GM21825 (cell line): ENCODE results near the gene CMTM6.
"Not testable (repeated sequence)": the region's sequence is repeated elsewhere in the genome, so short reads cannot be mapped to it uniquely, and the experiment has no call there.

Source experiments
- ATAC-seq: cut with Tn5 transposase; IDR thresholded peaks from one replicate; pipeline ENCODE4 v1.9.1; 2021; ENCODE audit warnings: mild to moderate bottlenecking, moderate library complexity; ENCODE audit not compliant: unreplicated experiment

Gene CMTM6

DNA sequence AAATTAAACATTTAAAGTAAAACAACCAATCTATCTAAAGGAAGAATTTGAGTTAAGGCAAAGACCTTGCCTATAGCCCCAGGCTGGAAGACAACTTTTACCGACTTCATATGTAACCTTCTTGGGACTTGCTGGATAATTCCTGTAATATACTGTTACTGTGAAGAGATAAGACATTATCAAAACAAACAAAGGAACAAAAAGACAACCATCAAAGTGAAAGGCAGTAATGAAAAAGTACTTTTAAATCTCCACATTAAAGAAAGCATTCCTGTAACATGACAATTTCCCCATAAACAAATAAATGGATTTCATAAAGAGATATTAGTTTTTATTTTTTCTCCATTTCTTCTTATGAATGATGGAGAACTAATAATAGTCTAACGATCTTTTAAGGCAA lies 2.4 kb downstream of the CMTM6 start:
- ATAC-seq: no peak

- no peak for ATAC-seq
Observed at GRCh38 chr3:32499585-32499984, 3.1 kb downstream of the CMTM6 start.

DNA sequence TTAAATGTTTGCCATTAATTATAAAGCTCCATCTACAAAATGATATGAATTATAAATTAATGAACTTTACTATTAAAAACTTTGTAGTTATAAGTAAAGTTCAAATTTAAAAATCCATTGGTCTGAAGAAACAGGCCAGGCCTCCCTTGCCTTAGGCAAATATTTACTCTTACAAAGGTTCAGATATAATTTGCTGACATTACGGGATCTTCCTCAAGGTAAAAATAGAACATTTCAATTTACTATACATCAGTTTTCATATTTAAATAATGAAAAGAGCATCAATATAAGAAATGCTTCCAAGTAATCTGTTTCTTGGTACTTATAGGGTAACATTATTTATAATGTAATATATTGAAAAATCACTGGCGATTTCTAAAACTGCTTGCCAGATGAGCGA lies 3.7 kb downstream of the CMTM6 start:
- no peak for ATAC-seq

- no peak for ATAC-seq
Observed at GRCh38 chr3:32498252-32498651, 4.4 kb downstream of the CMTM6 start.

DNA sequence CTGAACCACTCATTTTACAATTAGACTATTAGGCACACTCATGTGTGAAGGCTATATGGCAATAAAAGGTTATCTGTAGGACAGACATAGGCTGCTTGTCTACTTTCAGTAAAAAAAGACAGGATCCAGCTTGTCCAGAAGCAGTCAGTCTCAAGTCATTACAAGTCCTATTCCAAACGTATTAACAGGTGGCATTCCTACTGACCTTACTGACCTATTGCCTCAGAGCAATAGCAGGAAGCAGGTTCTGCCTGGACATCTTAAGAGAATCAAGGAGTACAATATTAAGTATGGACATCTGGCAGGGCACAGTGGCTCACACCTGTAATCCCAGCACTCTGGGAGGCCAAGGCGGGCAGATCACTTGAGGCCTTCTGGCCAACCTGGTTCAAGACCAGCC lies 7.0 kb downstream of the CMTM6 start:
- ATAC-seq: no peak

DNA sequence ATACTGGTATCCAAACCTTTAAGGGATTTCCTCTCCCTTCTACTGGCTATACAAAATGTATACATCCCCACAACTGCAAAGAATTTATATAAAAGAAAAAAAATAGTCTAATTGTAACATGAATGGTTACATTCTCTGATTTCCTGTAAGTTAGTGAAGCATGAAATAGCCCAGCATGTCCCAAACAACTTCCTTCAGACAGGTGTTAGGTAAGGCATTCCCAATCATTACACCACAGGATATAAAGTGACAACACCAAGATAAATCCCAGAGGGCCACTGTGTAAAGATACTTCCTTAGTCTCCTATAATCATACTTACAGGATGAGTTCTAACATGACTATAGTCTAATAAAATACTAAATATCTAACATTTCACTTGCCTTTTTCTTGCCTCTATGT lies 7.6 kb downstream of the CMTM6 start:
- no peak for ATAC-seq

GRCh38 chr3:32493437-32494414 lies 8.9 kb downstream of the CMTM6 start:
- ATAC-seq: peak; percentile 73

DNA sequence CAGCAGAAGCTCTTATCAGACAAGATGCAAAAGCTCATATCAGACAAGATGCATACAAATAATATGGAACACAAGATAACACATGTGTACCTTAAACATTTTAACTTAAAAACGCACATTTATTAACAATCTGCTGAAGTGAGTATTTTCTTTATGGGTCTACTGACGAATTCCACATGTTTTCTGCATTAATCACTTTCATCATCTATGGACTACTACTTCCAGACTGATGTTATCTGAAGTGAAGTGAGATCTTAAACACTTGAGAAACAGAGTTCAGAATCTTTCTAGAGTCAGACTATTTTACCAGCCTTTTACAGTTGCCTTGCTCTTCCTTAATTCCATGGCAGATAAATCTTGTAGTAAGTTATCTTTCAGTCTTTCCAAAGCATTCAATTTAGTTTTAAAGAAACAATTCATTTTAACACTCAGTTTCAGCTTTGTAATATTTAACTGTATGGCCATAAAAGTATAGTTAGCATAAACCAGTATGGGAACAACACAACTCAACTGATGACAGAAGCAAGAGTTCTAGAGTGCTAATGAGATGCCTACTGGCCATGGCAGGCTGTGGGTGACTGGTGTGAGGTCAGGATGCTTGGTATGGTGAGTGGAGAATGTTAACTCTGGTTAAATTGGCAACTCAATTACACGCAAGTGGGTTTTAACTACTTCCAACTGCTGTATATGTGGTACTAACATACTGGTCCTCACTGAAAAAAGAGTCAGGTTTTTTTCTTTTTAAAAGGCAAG lies 9.8 kb downstream of the CMTM6 start:
- ATAC-seq: no peak

DNA sequence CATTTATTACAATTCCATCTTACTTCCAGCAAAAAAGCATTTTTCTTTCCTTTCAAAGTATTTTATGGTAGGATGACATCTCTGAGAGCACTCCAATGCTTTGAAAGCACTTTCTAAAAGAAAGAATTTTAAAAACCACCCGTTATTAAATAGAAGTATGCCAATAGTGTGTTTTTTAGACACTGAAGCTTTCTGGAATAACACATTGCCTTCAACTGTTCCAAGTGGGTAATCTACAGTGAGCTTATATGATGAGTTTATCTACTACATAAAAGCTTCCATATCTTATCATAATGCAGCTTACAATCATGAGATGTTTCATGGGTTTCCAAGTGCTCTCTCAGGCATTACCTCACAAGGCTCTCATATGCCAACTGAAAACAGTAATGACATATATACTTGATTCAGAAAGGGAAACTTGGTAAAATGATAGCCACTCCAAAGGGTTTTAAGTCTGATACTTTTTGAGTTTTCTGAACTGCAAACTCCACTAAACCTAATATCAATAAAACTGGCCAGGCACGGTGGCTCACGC lies 14.1 kb downstream of the CMTM6 start:
- no peak for ATAC-seq

- ATAC-seq: no peak
Observed at GRCh38 chr3:32487781-32488473, 14.7 kb downstream of the CMTM6 start.

- ATAC-seq: no peak
Observed at GRCh38 chr3:32484436-32484835, 18.2 kb downstream of the CMTM6 start.

GRCh38 chr3:32483772-32484171 lies 18.9 kb downstream of the CMTM6 start:
- ATAC-seq: no peak

GRCh38 chr3:32482693-32483092 lies 20.0 kb downstream of the CMTM6 start:
- no peak for ATAC-seq

GRCh38 chr3:32481791-32482631 lies 20.6 kb downstream of the CMTM6 start:
- ATAC-seq: no peak

GRCh38 chr3:32480604-32481003 lies 22.0 kb downstream of the CMTM6 start:
- ATAC-seq: no peak

- ATAC-seq: no peak
Observed at GRCh38 chr3:32474201-32474600, 28.5 kb downstream of the CMTM6 start.

DNA sequence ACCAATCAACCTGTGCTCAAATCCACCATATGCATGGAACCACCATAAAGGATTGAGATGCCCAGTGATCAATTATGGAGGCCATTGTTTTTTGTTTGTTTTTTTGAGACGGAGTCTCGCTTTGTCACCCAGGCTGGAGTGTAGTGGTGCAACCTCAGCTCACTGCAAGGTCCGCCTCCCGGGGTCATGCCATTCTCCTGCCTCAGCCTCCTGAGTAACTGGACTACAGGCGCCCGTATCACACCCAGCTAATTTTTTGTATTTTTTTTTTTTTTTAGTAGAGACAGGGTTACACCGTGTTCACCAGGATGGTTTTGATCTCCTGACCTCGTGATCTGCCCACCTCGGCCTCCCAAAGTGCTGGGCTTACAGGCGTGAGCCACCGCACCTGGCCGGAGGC lies 30.5 kb downstream of the CMTM6 start:
- ATAC-seq: not testable (repeated sequence)

- no peak for ATAC-seq
Observed at GRCh38 chr3:32471246-32471645, 31.4 kb downstream of the CMTM6 start.

DNA sequence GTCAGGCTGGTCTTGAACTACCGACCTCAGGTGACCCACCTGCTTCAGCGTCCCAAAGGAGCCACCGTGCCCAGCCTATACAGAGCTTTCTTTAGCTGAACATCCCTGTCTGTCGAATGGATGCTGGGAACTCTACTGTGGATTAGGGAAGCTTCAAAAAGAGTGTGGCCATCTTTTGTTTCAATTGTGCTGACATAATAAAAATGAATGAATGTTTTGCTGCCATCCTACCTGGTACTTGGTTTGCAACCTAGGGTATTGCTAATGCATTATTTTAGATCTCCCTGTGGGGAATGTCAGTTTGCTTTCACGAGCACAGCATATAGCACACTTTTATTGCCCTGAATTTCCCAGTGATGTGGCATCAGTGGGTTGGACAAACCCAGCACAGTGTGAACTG lies 32.3 kb downstream of the CMTM6 start:
- no peak for ATAC-seq

GRCh38 chr3:32469151-32469874 lies 33.3 kb downstream of the CMTM6 start:
- peak; percentile 35 for ATAC-seq
